WTC11 (cell line): ENCODE results near the gene GPRC5A. TPM values are rescaled to one million over a fixed set of nuclear protein-coding genes. Genes with fewer than 3 reads are reported as not detected.

ENCODE experiments used
- ATAC-seq: fragments of 200-7000 bp; cut with Tn5 transposase; 2 replicates; pipeline ENCODE4 v1.10.0; 2021; ENCODE audit warnings: mild to moderate bottlenecking, moderate library complexity
- CTCF ChIA-PET: fragments of 300-600 bp; sonication (Branson Sonifier 250); formaldehyde crosslinking; loops from one replicate; lab custom pipeline; 2021; ENCODE audit warnings: antibody characterized with exemption; lab: Charles Lee
- POLR2A ChIA-PET: fragments of 350-600 bp; sonication (Branson Sonifier 250); formaldehyde crosslinking; loops from one replicate; lab custom pipeline; 2021; ENCODE audit warnings: antibody characterized with exemption; lab: Charles Lee
- DNase-seq: peaks from one replicate; pipeline ENCODE4 v3.0.0; 2021; ENCODE audit warnings: low spot score
- H3K27ac Mint-ChIP-seq: 2 replicates; pipeline ENCODE4 v1.8.0; 2021; ENCODE audit warnings: mixed read lengths
- H3K27me3 Mint-ChIP-seq: 2 replicates; pipeline ENCODE4 v1.8.0; 2021; ENCODE audit warnings: low read depth, mild to moderate bottlenecking, moderate library complexity, mixed read lengths
- H3K36me3 Mint-ChIP-seq: 2 replicates; pipeline ENCODE4 v1.8.0; 2021; ENCODE audit warnings: mixed read lengths
- H3K4me1 Mint-ChIP-seq: 2 replicates; pipeline ENCODE4 v1.8.0; 2022; ENCODE audit warnings: mixed read lengths
- H3K4me3 Mint-ChIP-seq: 2 replicates; pipeline ENCODE4 v1.8.0; 2021; ENCODE audit warnings: mild to moderate bottlenecking, moderate library complexity, mixed read lengths
- H3K9me3 Mint-ChIP-seq: 2 replicates; pipeline ENCODE4 v1.8.0; 2021; ENCODE audit warnings: mixed read lengths
- ATF6 ChIP-seq: sonication (generic); formaldehyde crosslinking; IDR thresholded peaks from 2 replicates; pipeline ENCODE4 v1.8.1; 2023; ENCODE audit warnings: mild to moderate bottlenecking, missing genetic modification reagents
- CBFB ChIP-seq: sonication (generic); formaldehyde crosslinking; IDR thresholded peaks from 2 replicates; pipeline ENCODE4 v1.8.1; 2022; ENCODE audit warnings: mild to moderate bottlenecking, low read depth, missing genetic modification reagents
- E2F1 ChIP-seq: sonication (generic); formaldehyde crosslinking; IDR thresholded peaks from 2 replicates; pipeline ENCODE4 v1.8.0; 2022; ENCODE audit warnings: mild to moderate bottlenecking, missing genetic modification reagents
- E2F4 ChIP-seq: sonication (generic); formaldehyde crosslinking; IDR thresholded peaks from 2 replicates; pipeline ENCODE4 v1.8.1; 2022; ENCODE audit warnings: low read depth, mild to moderate bottlenecking, moderate library complexity, missing genetic modification reagents, borderline replicate concordance
- E2F5 ChIP-seq: sonication (generic); formaldehyde crosslinking; IDR thresholded peaks from 2 replicates; pipeline ENCODE4 v1.8.1; 2022; ENCODE audit warnings: mild to moderate bottlenecking, moderate library complexity, missing genetic modification reagents
- ELF4 ChIP-seq: sonication (generic); formaldehyde crosslinking; IDR thresholded peaks from 2 replicates; pipeline ENCODE4 v1.8.1; 2022; ENCODE audit warnings: low read depth, mild to moderate bottlenecking, moderate library complexity, missing genetic modification reagents
- ESRRA ChIP-seq: sonication (generic); formaldehyde crosslinking; IDR thresholded peaks from 2 replicates; pipeline ENCODE4 v1.8.1; 2022; ENCODE audit warnings: mild to moderate bottlenecking, missing genetic modification reagents, borderline replicate concordance
- ETV6 ChIP-seq: sonication (generic); formaldehyde crosslinking; IDR thresholded peaks from 2 replicates; pipeline ENCODE4 v1.8.1; 2022; ENCODE audit warnings: mild to moderate bottlenecking, missing genetic modification reagents
- GABPB1 ChIP-seq: sonication (generic); formaldehyde crosslinking; IDR thresholded peaks from 2 replicates; pipeline ENCODE4 v1.8.1; 2023; ENCODE audit warnings: mild to moderate bottlenecking, missing genetic modification reagents
- GTF2I ChIP-seq: fragments of 250-450 bp; sonication (Bioruptor Pico); conservative IDR thresholded peaks from 2 replicates; pipeline ENCODE4 v1.4.0; 2021; ENCODE audit warnings: mild to moderate bottlenecking
- HMGXB4 ChIP-seq: sonication (generic); formaldehyde crosslinking; IDR thresholded peaks from 2 replicates; pipeline ENCODE4 v1.8.1; 2023; ENCODE audit warnings: mild to moderate bottlenecking, moderate library complexity, missing genetic modification reagents
- JAZF1 ChIP-seq: fragments of 250-450 bp; sonication (Bioruptor Pico); IDR thresholded peaks from 2 replicates; pipeline ENCODE4 v1.9.0; 2021; ENCODE audit warnings: moderate library complexity, mild to moderate bottlenecking, inconsistent platforms
- JUN ChIP-seq: sonication (generic); formaldehyde crosslinking; IDR thresholded peaks from 2 replicates; pipeline ENCODE4 v1.8.0; 2023; ENCODE audit warnings: mild to moderate bottlenecking, missing genetic modification reagents
- NR1H2 ChIP-seq: sonication (generic); formaldehyde crosslinking; IDR thresholded peaks from 2 replicates; pipeline ENCODE4 v1.9.0; 2021; ENCODE audit warnings: mild to moderate bottlenecking, moderate library complexity, missing genetic modification reagents
- OVOL2 ChIP-seq: fragments of 250-450 bp; sonication (Bioruptor Pico); IDR thresholded peaks from 2 replicates; pipeline ENCODE4 v1.9.0; 2021; ENCODE audit warnings: mild to moderate bottlenecking, borderline replicate concordance
- PRRX2 ChIP-seq: fragments of 250-450 bp; sonication (Bioruptor Pico); IDR thresholded peaks from 2 replicates; pipeline ENCODE4 v1.8.0; 2021; ENCODE audit warnings: mild to moderate bottlenecking
- RELA ChIP-seq: sonication (generic); formaldehyde crosslinking; IDR thresholded peaks from 2 replicates; pipeline ENCODE4 v1.8.1; 2022; ENCODE audit warnings: missing genetic modification reagents, mild to moderate bottlenecking, borderline replicate concordance
- RORB ChIP-seq: fragments of 250-450 bp; sonication (Bioruptor Pico); IDR thresholded peaks from 2 replicates; pipeline ENCODE4 v1.9.0; 2021; ENCODE audit warnings: mild to moderate bottlenecking
- SMAD4 ChIP-seq: sonication (generic); formaldehyde crosslinking; IDR thresholded peaks from 2 replicates; pipeline ENCODE4 v1.8.0; 2022; ENCODE audit warnings: mild to moderate bottlenecking, missing genetic modification reagents
- SP1 ChIP-seq: sonication (generic); formaldehyde crosslinking; conservative IDR thresholded peaks from 2 replicates; pipeline ENCODE4 v1.8.1; 2022; ENCODE audit warnings: missing genetic modification reagents
- TEAD1 ChIP-seq: sonication (generic); formaldehyde crosslinking; IDR thresholded peaks from 2 replicates; pipeline ENCODE4 v1.8.0; 2022; ENCODE audit warnings: mild to moderate bottlenecking, missing genetic modification reagents
- TEAD4 ChIP-seq: sonication (generic); formaldehyde crosslinking; IDR thresholded peaks from 2 replicates; pipeline ENCODE4 v1.8.0; 2022; ENCODE audit warnings: mild to moderate bottlenecking, missing genetic modification reagents
- ZBTB21 ChIP-seq: sonication (generic); formaldehyde crosslinking; IDR thresholded peaks from 2 replicates; pipeline ENCODE4 v1.8.1; 2023; ENCODE audit warnings: mild to moderate bottlenecking, missing genetic modification reagents, borderline replicate concordance
- ZNF121 ChIP-seq: sonication (generic); formaldehyde crosslinking; IDR thresholded peaks from 2 replicates; pipeline ENCODE4 v1.8.0; 2023; ENCODE audit warnings: missing genetic modification reagents
- ZNF263 ChIP-seq: sonication (generic); formaldehyde crosslinking; IDR thresholded peaks from 2 replicates; pipeline ENCODE4 v1.8.1; 2022; ENCODE audit warnings: low read depth, mild to moderate bottlenecking, moderate library complexity, missing genetic modification reagents
- ZNF396 ChIP-seq: fragments of 250-450 bp; sonication (Bioruptor Pico); IDR thresholded peaks from 2 replicates; pipeline ENCODE4 v1.8.0; 2021; ENCODE audit warnings: mild to moderate bottlenecking, moderate library complexity, borderline replicate concordance
- ZNF423 ChIP-seq: fragments of 250-450 bp; sonication (Bioruptor Pico); IDR thresholded peaks from 2 replicates; pipeline ENCODE4 v2.1.2; 2022; ENCODE audit warnings: mild to moderate bottlenecking, moderate library complexity
- ZSCAN18 ChIP-seq: fragments of 250-450 bp; sonication (Bioruptor Pico); IDR thresholded peaks from 2 replicates; pipeline ENCODE4 v2.1.2; 2022; ENCODE audit warnings: mild to moderate bottlenecking, moderate library complexity
- total RNA-seq: library from RNA; stranded (reverse); gene quantifications from 3 replicates; pipeline ENCODE4 v1.2.3, GENCODE V29; 2021

The GPRC5A gene
- total RNA-seq, 1 experiment from 2014 or later, result 1.1 TPM

GRCh38 chr12:12917517-12917916, 26.2 kb downstream of the GPRC5A start:
- Mint-ChIP-seq H3K27me3 (peaks cover 3% of the 10 kb centered on the region), H3K4me1 (peaks cover 35% of the 10 kb centered on the region), H3K27ac (no peak overlapping the region), H3K4me3 (no peak overlapping the region), H3K9me3 (no peaks in the 10 kb centered on the region), H3K36me3 (no peaks in the 10 kb centered on the region)
- CTCF ChIA-PET, result interaction anchor here (1.2 to 4.5 kb wide), 6 partner anchors 46 to 294 kb away, joined by 3 to 43 read pairs (median 19); no protein-coding TSS in a partner anchor
- TF ChIP-seq ZNF263 (CRISPR knock-in tag) (no peak), ATF6 (CRISPR knock-in tag) (no peak), ETV6 (no peak), ZNF121 (CRISPR knock-in tag) (no peak), NR1H2 (no peak), PRRX2 (CRISPR knock-in tag) (no peak), ZNF423 (CRISPR knock-in tag) (no peak), JUN (CRISPR knock-in tag) (no peak), TEAD4 (CRISPR knock-in tag) (no peak), ESRRA (CRISPR knock-in tag) (no peak), ZNF396 (no peak), ZBTB21 (CRISPR knock-in tag) (no peak), TEAD1 (CRISPR knock-in tag) (no peak), GABPB1 (CRISPR knock-in tag) (no peak), SMAD4 (CRISPR knock-in tag) (no peak), HMGXB4 (CRISPR knock-in tag) (no peak), ZSCAN18 (CRISPR knock-in tag) (no peak)
- no peak for DNase-seq
- ATAC-seq, result no peak
- POLR2A ChIA-PET, result no interaction called here

- Mint-ChIP-seq H3K4me1 (peaks cover 28% of the 10 kb centered on the region), H3K27me3 (peaks cover 3% of the 10 kb centered on the region), H3K27ac (no peak overlapping the region), H3K9me3 (no peaks in the 10 kb centered on the region), H3K36me3 (no peaks in the 10 kb centered on the region), H3K4me3 (no peak overlapping the region)
- DNase-seq, result no peak
- ATAC-seq, result no peak
- POLR2A ChIA-PET, result no interaction called here
- CTCF ChIA-PET, result interaction anchor here (0.7 to 1.1 kb wide), 2 partner anchors 201 to 293 kb away, joined by 3 to 4 read pairs; no protein-coding TSS in a partner anchor
- TF ChIP-seq E2F4 (CRISPR knock-in tag) (no peak), RORB (CRISPR knock-in tag) (no peak), CBFB (CRISPR knock-in tag) (no peak), E2F1 (CRISPR knock-in tag) (no peak), OVOL2 (CRISPR knock-in tag) (no peak), JAZF1 (CRISPR knock-in tag) (no peak), ZBTB21 (CRISPR knock-in tag) (no peak), GTF2I (no peak), RELA (no peak), ELF4 (no peak), NR1H2 (no peak), SP1 (no peak), E2F5 (CRISPR knock-in tag) (no peak)
These were observed 27.5 kb downstream of the GPRC5A start for GRCh38 chr12:12918781-12919389.
